H1 (cell line): Measurements from ENCODE around the gene ITPKB.

Experiments used
- CTBP2 ChIP-seq: IDR thresholded peaks from 2 replicates; pipeline ENCODE4 v1.7.0; 2011; ENCODE audit warnings: borderline replicate concordance, mild to moderate bottlenecking, moderate library complexity, mixed read lengths, low read length; ENCODE audit not compliant: insufficient read depth, insufficient read length
- CTCF ChIP-seq, 3 experiments: IDR thresholded peaks; 1 replicate in 2 of 3; 2 replicates in 1 of 3; pipeline versions ENCODE4 v1.5.1 to v1.6.1; 2011; ENCODE audit warnings: low read length in 3 of 3, mild to moderate bottlenecking in 3 of 3, inconsistent platforms in 2 of 3, low read depth in 1 of 3, moderate library complexity in 1 of 3; ENCODE audit not compliant: insufficient read depth in 1 of 3; ENCODE audit errors: control extremely low read depth in 1 of 3
- EGR1 ChIP-seq: IDR thresholded peaks from 2 replicates; pipeline ENCODE4 v1.6.1; 2011; ENCODE audit warnings: low read depth, low read length, borderline replicate concordance
- EP300 ChIP-seq, 2 experiments: IDR thresholded peaks; 1 replicate in 1 of 2; 2 replicates in 1 of 2; pipeline ENCODE4 v1.6.1; 2011 to 2012; ENCODE audit warnings: low read depth in 2 of 2, low read length in 2 of 2, mild to moderate bottlenecking in 2 of 2, borderline replicate concordance in 1 of 2, inconsistent platforms in 1 of 2, moderate library complexity in 1 of 2
- EZH2 ChIP-seq: fragments of 200-600 bp; sonication (generic); IDR thresholded peaks from 2 replicates; pipeline ENCODE4 v1.7.1; 2012; ENCODE audit warnings: low read depth, mild to moderate bottlenecking, moderate library complexity, low read length, inconsistent platforms; ENCODE audit not compliant: severe bottlenecking
- MAX ChIP-seq: IDR thresholded peaks from 2 replicates; pipeline ENCODE4 v1.6.1; 2012; ENCODE audit warnings: inconsistent platforms
- POLR2A ChIP-seq, 2 experiments: IDR thresholded peaks; 1 replicate in 1 of 2; 2 replicates in 1 of 2; pipeline ENCODE4 v1.6.1; 2011; ENCODE audit warnings: low read depth in 2 of 2, low read length in 2 of 2, mild to moderate bottlenecking in 2 of 2; ENCODE audit errors: control extremely low read depth in 1 of 2
- SUZ12 ChIP-seq: fragments of 200-600 bp; sonication (generic); IDR thresholded peaks from 2 replicates; pipeline ENCODE4 v1.6.1; 2012; ENCODE audit warnings: mild to moderate bottlenecking, inconsistent platforms, low read length, moderate library complexity, mixed read lengths

GRCh38 chr1:226610671-226611070 lies 128.4 kb downstream of the ITPKB start:
- TF ChIP-seq POLR2A (IDR thresholded peaks at IDR 0.05; ENCODE audit: control extremely low read depth in 1 of 2, low read depth in 2 of 2, low read length in 2 of 2) (no peak), CTCF (IDR thresholded peaks at IDR 0.05; ENCODE audit: control extremely low read depth in 1 of 3, insufficient read depth in 1 of 3, low read depth in 1 of 3, low read length in 3 of 3) (no peak), CTBP2 (no peak), EZH2 (no peak), MAX (no peak), EGR1 (no peak), EP300 (IDR thresholded peaks at IDR 0.05; ENCODE audit: borderline replicate concordance in 1 of 2, low read depth in 2 of 2, low read length in 2 of 2) (no peak), SUZ12 (no peak)
